ENCODE data around the gene USP24. TPM values are rescaled to one million over a fixed set of nuclear protein-coding genes. Genes with fewer than 3 reads are reported as not detected.

The USP24 gene
- total RNA-seq, 6 experiments from 2014 or later = 19.9 to 28.0 (median 21.9) TPM

GRCh38 chr1:55107101-55107500 lies 108.1 kb downstream of the USP24 start:
- H3K27me3 ChIP-seq = no peaks in the 10 kb centered on the region
- H3K27ac ChIP-seq = no peak overlapping the region
- DNase-seq (no peak), ATAC-seq (no peak)
- 76% methylated on average over 6 of the region's 6 CpGs for WGBS (ENCODE audit: insufficient coverage, low coverage, low lambda C conversion rate, missing lambda C conversion rate)
- peaks cover 0 to 71% (median 24%) of the 10 kb centered on the region in 4 donors for H3K36me3 ChIP-seq
- no peak overlapping the region for H3K4me3 ChIP-seq
- H3K9me3 ChIP-seq = no peaks in the 10 kb centered on the region
- no peaks in the 10 kb centered on the region for H3K4me1 ChIP-seq
- intact Hi-C loops (cut with DNase I) = no loop called here
- no peak for TF ChIP-seq CTCF (IDR thresholded peaks at IDR 0.05)
- no peak for TF ChIP-seq POLR2A (IDR thresholded peaks at IDR 0.05)

- no peaks in the 10 kb centered on the region for H3K9me3 ChIP-seq
- peaks cover 0 to 63% (median 23%) of the 10 kb centered on the region in 4 donors for H3K36me3 ChIP-seq
- ATAC-seq = no peak
- no peak overlapping the region for H3K4me3 ChIP-seq
- H3K4me1 ChIP-seq = no peaks in the 10 kb centered on the region
- H3K27me3 ChIP-seq = no peaks in the 10 kb centered on the region
- WGBS (ENCODE audit: insufficient coverage, low coverage, low lambda C conversion rate, missing lambda C conversion rate) = 81% methylated on average over 2 of the region's 2 CpGs
- TF ChIP-seq CTCF (IDR thresholded peaks at IDR 0.05) (no peak), POLR2A (IDR thresholded peaks at IDR 0.05) (no peak)
- no peak overlapping the region for H3K27ac ChIP-seq
- intact Hi-C loops (cut with DNase I) = no loop called here
- no peak for DNase-seq
Observed at GRCh38 chr1:55103891-55104290, 111.3 kb downstream of the USP24 start.

- intact Hi-C loops (cut with DNase I) = no loop called here
- DNase-seq = no peak
- no peaks in the 10 kb centered on the region for H3K4me1 ChIP-seq
Observed at GRCh38 chr1:55095095-55095494, 120.1 kb downstream of the USP24 start.

GRCh38 chr1:55092475-55092874 lies 122.7 kb downstream of the USP24 start:
- no peak for DNase-seq
- Histone ChIP-seq H3K27me3 (no peaks in the 10 kb centered on the region), H3K4me3 (no peak overlapping the region), H3K36me3 (peaks cover 3 to 92% (median 32%) of the 10 kb centered on the region in 4 donors), H3K4me1 (no peaks in the 10 kb centered on the region), H3K27ac (no peak overlapping the region), H3K9me3 (no peaks in the 10 kb centered on the region)
- intact Hi-C loops (cut with DNase I) = no loop called here
- ATAC-seq = no peak
- WGBS (ENCODE audit: insufficient coverage, low coverage, low lambda C conversion rate, missing lambda C conversion rate) = 87% methylated on average over 2 of the region's 2 CpGs
- TF ChIP-seq CTCF (IDR thresholded peaks at IDR 0.05) (no peak), POLR2A (IDR thresholded peaks at IDR 0.05) (no peak)

More at GRCh38 chr1:55095095-55095494, 120.1 kb downstream of the USP24 start:
- no peak overlapping the region for H3K27ac ChIP-seq
- WGBS (ENCODE audit: insufficient coverage, low coverage, low lambda C conversion rate, missing lambda C conversion rate) = 92% methylated on average over 5 of the region's 5 CpGs
- TF ChIP-seq CTCF (IDR thresholded peaks at IDR 0.05) = no peak
- no peak for TF ChIP-seq POLR2A (IDR thresholded peaks at IDR 0.05)
- ATAC-seq = no peak
- H3K27me3 ChIP-seq = no peaks in the 10 kb centered on the region
- no peaks in the 10 kb centered on the region for H3K9me3 ChIP-seq
- H3K36me3 ChIP-seq = peaks cover 3 to 91% (median 31%) of the 10 kb centered on the region in 4 donors
- H3K4me3 ChIP-seq = no peak overlapping the region

GRCh38 chr1:55089683-55090082 lies 125.5 kb downstream of the USP24 start:
- ATAC-seq = no peak
- TF ChIP-seq CTCF (IDR thresholded peaks at IDR 0.05) (no peak), POLR2A (IDR thresholded peaks at IDR 0.05) (no peak)
- intact Hi-C loops (cut with DNase I) = no loop called here
- 83% methylated on average over 2 of the region's 2 CpGs for WGBS (ENCODE audit: insufficient coverage, low coverage, low lambda C conversion rate, missing lambda C conversion rate)
- Histone ChIP-seq H3K27ac (no peak overlapping the region), H3K4me1 (no peaks in the 10 kb centered on the region), H3K27me3 (no peaks in the 10 kb centered on the region), H3K9me3 (no peaks in the 10 kb centered on the region), H3K36me3 (peaks cover 7 to 88% (median 24%) of the 10 kb centered on the region in 4 donors), H3K4me3 (no peak overlapping the region)
- DNase-seq = no peak
